OCI-LY3 (cell line): ENCODE results near the gene SOWAHA.
"Not testable (repeated sequence)": the region's sequence is repeated elsewhere in the genome, so short reads cannot be mapped to it uniquely, and the experiment has no call there.

Source experiments
- H2AFZ ChIP-seq: fragments of 200-600, 300-600 bp; shearing (Covaris generic); 2 replicates; pipeline ENCODE4 v1.6.0; 2014; ENCODE audit warnings: antibody characterized with exemption, low read depth, low read length
- H3K27ac ChIP-seq: fragments of 200-600, 300-600 bp; sonication (generic); 2 replicates; pipeline ENCODE4 v1.5.1; 2014; ENCODE audit warnings: mild to moderate bottlenecking, low read length, moderate library complexity, mixed read lengths
- H3K27me3 ChIP-seq: fragments of 200-600, 300-600 bp; sonication (generic); 2 replicates; pipeline ENCODE4 v1.6.1; 2014; ENCODE audit warnings: low read depth, low read length, mixed read lengths
- H3K36me3 ChIP-seq: fragments of 200-600, 300-600 bp; sonication (generic); replicated peaks from 2 replicates; pipeline ENCODE3; 2014; ENCODE audit warnings: low read depth, low read length, mixed read lengths
- H3K4me1 ChIP-seq: fragments of 300-600, 200-600 bp; sonication (generic); 2 replicates; pipeline ENCODE4 v1.6.1; 2014; ENCODE audit warnings: low read length, mixed read lengths
- H3K4me2 ChIP-seq: fragments of 200-600, 300-600 bp; sonication (generic); 2 replicates; pipeline ENCODE4 v1.6.1; 2014; ENCODE audit warnings: low read length, mixed read lengths
- H3K4me3 ChIP-seq: fragments of 300-600, 200-600 bp; sonication (generic); 2 replicates; pipeline ENCODE4 v1.5.1; 2014; ENCODE audit warnings: antibody characterized with exemption, mild to moderate bottlenecking, low read length, moderate library complexity
- H3K79me2 ChIP-seq: fragments of 300-600, 200-600 bp; shearing (Covaris generic); 2 replicates; pipeline ENCODE4 v1.6.1; 2014; ENCODE audit warnings: mild to moderate bottlenecking, low read length, mixed read lengths
- H3K9ac ChIP-seq: fragments of 300-600, 200-600 bp; shearing (Covaris generic); 2 replicates; pipeline ENCODE4 v1.6.0; 2014; ENCODE audit warnings: mild to moderate bottlenecking, low read length, moderate library complexity
- H3K9me3 ChIP-seq: fragments of 200-600, 300-600 bp; shearing (Covaris generic); 2 replicates; pipeline ENCODE4 v1.6.1; 2014; ENCODE audit warnings: low read length, mixed read lengths; ENCODE audit not compliant: insufficient read depth
- H4K20me1 ChIP-seq: fragments of 200-600, 300-600 bp; sonication (generic); 2 replicates; pipeline ENCODE4 v1.6.1; 2016; ENCODE audit warnings: low read length, mixed read lengths; ENCODE audit not compliant: insufficient read depth
- CTCF ChIP-seq: fragments of 200-600, 300-600 bp; sonication (generic); IDR thresholded peaks from 2 replicates; pipeline ENCODE4 v1.5.1; 2014; ENCODE audit warnings: antibody characterized with exemption, low read length, low read depth
- EZH2phosphoT487 ChIP-seq: fragments of 200-600 bp; shearing (Covaris generic); IDR thresholded peaks from 2 replicates; pipeline ENCODE4 v1.6.1; 2018; ENCODE audit warnings: antibody characterized with exemption, mixed run types, low read depth

The SOWAHA gene

GRCh38 chr5:132853323-132853722, 40.2 kb downstream of the SOWAHA start:
- H3K9ac ChIP-seq: no peak overlapping the region
- H3K79me2 ChIP-seq: no peaks in the 10 kb centered on the region
- no peak for TF ChIP-seq CTCF
- TF ChIP-seq EZH2phosphoT487: no peak
- H2AFZ ChIP-seq: no peak overlapping the region
- no peaks in the 10 kb centered on the region for H3K36me3 ChIP-seq
- no peaks in the 10 kb centered on the region for H3K9me3 ChIP-seq
- H4K20me1 ChIP-seq: no peaks in the 10 kb centered on the region
- no peak overlapping the region for H3K4me2 ChIP-seq
- H3K27ac ChIP-seq: no peak overlapping the region
- H3K4me3 ChIP-seq: no peak overlapping the region
- no peaks in the 10 kb centered on the region for H3K4me1 ChIP-seq
- H3K27me3 ChIP-seq: no peaks in the 10 kb centered on the region

DNA sequence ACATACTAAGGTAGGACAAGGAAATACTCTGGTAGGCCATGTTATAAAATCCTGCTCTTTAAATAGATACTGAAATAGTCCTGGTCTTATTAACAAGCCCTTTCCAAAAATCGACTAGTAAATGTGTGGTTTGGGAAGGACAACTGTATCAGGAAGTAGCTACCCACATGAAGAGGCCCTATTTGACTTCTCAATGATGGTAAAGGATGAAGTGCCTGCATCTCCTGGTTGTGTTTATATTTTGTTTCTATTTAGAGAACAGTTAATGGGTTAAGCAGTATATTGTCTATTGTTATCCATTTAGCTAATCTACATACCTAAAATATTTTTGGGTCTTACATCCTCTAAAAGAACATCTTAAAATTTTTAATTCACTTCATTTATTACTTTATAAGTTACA, 40.7 kb downstream of the SOWAHA start:
- H3K4me2 ChIP-seq: no peak overlapping the region
- H3K27ac ChIP-seq: no peak overlapping the region
- no peak overlapping the region for H3K4me3 ChIP-seq
- no peaks in the 10 kb centered on the region for H3K36me3 ChIP-seq
- no peak overlapping the region for H2AFZ ChIP-seq
- no peaks in the 10 kb centered on the region for H4K20me1 ChIP-seq
- H3K4me1 ChIP-seq: no peaks in the 10 kb centered on the region
- TF ChIP-seq CTCF (no peak), EZH2phosphoT487 (no peak)
- H3K79me2 ChIP-seq: no peaks in the 10 kb centered on the region
- no peak overlapping the region for H3K9ac ChIP-seq
- H3K9me3 ChIP-seq: no peaks in the 10 kb centered on the region
- no peaks in the 10 kb centered on the region for H3K27me3 ChIP-seq

DNA sequence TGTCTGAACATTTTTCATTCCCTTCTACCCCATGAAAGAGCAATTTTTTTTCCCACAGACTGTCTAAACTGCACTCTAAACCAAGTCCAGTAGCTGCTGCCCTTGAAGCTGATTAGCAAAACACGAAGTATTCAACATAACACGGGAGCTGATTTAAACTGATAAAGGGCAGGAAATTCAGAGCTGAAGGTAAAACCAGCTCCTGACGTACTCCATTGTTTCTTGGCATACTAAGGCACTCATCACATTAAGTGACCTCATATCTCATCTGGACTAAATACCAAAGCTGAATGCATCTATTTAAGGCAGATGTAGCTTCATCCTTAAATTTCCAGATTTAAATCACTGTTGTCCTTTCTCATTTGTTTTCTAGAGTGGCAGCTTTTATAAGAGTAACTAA, 41.2 kb downstream of the SOWAHA start:
- H3K27me3 ChIP-seq: no peaks in the 10 kb centered on the region
- H3K4me2 ChIP-seq: no peak overlapping the region
- H3K4me1 ChIP-seq: no peaks in the 10 kb centered on the region
- no peaks in the 10 kb centered on the region for H3K9me3 ChIP-seq
- no peak for TF ChIP-seq CTCF
- TF ChIP-seq EZH2phosphoT487: no peak
- H3K36me3 ChIP-seq: no peaks in the 10 kb centered on the region
- H2AFZ ChIP-seq: no peak overlapping the region
- no peak overlapping the region for H3K27ac ChIP-seq
- H3K79me2 ChIP-seq: no peaks in the 10 kb centered on the region
- no peak overlapping the region for H3K9ac ChIP-seq
- H4K20me1 ChIP-seq: no peaks in the 10 kb centered on the region
- H3K4me3 ChIP-seq: no peak overlapping the region

DNA sequence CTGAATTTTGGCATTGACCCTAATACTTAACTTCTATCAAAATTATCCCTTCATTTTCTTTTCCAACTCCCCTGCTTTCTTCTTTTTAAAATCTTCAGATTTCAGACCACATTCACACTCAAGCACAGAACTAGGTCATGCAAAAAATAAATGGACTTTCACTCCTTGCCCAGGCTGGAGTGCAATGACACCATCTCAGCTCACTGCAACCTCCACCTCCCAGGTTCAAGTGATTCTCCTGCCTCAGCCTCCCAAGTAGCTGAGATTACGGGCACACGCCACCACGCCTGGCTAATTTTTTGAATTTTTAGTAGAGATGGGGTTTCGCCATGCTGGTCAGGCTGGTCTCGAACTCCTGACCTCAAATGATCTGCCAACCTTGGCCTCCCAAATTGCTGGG, 41.9 kb downstream of the SOWAHA start:
- H3K27me3 ChIP-seq, H3K36me3 ChIP-seq, H3K27ac ChIP-seq, H2AFZ ChIP-seq, H3K4me1 ChIP-seq, H3K4me2 ChIP-seq, H3K9me3 ChIP-seq, H4K20me1 ChIP-seq, H3K4me3 ChIP-seq, H3K79me2 ChIP-seq, H3K9ac ChIP-seq: not testable (repeated sequence)

- no peaks in the 10 kb centered on the region for H3K79me2 ChIP-seq
- no peaks in the 10 kb centered on the region for H4K20me1 ChIP-seq
- no peaks in the 10 kb centered on the region for H3K4me1 ChIP-seq
- no peak overlapping the region for H3K4me3 ChIP-seq
- H3K9ac ChIP-seq: no peak overlapping the region
- H3K9me3 ChIP-seq: no peaks in the 10 kb centered on the region
- no peak overlapping the region for H3K27ac ChIP-seq
- no peak for TF ChIP-seq CTCF
- TF ChIP-seq EZH2phosphoT487: no peak
- no peak overlapping the region for H3K4me2 ChIP-seq
- no peak overlapping the region for H2AFZ ChIP-seq
- H3K27me3 ChIP-seq: no peaks in the 10 kb centered on the region
- no peaks in the 10 kb centered on the region for H3K36me3 ChIP-seq
Measured at GRCh38 chr5:132856011-132856410, 42.9 kb downstream of the SOWAHA start.
